ENCODE results near the gene GIPC2.
"Not testable (repeated sequence)": the region's sequence is repeated elsewhere in the genome, so short reads cannot be mapped to it uniquely, and the experiment has no call there.

The GIPC2 gene

DNA sequence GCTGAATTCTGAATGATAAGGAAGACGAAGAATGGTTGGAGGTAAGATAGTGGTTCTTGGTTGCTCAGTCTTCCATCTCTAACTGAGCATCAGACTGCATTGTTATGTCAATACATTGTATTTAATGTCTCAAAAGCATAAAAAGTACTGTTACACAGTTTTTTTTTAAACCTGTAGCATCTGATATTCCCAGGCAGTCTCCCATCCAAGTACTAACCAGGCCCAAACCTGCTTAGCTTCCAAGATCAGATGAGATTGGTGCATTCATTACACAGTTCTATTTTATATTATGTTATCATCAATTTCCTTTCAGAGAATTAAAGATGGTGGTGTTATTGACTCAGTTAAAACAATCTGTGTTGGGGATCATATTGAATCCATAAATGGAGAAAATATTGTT lies 48.9 kb downstream of the GIPC2 start:
- DNase-seq (ENCODE audit: low read depth in 2 of 2): no peak

DNA sequence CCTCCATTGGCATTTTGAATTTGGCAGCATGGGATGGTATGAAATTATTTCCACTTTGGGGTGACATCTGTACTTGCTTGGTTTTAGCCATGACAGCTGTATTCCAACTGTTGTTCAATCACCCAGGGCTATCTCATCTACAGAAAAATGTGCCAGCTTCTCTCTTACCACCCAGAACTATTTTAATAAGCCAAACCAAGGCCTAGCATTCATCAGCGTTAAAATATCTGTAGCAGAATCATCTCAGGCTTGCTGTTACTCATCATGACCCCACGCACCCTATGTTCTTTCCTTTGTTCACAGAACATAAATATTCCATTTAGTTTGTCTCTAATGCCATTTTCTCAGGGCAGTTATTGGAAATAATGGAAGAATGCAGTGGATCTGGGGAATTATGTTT lies 49.8 kb downstream of the GIPC2 start:
- DNase-seq (ENCODE audit: low read depth in 2 of 2): no peak

DNA sequence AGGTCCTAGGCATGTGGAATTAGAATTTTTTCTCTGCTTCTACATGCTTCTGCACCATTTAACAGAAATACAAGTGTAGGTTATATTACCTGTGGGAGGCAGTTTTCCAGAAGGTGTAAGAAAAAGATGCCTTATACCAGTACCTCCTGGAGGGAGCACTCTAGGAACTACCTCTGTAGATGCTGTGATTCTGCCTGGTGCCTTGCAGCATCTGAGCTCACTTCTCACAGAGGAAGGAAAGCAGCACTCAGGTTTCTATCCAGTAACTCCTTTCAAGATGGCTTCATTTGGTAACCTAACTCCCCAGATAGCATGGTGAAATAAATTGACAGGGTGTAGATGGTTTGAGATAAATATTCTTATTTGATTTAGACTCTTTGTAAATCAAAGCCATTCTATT lies 50.3 kb downstream of the GIPC2 start:
- DNase-seq (ENCODE audit: low read depth in 2 of 2): no peak

DNA sequence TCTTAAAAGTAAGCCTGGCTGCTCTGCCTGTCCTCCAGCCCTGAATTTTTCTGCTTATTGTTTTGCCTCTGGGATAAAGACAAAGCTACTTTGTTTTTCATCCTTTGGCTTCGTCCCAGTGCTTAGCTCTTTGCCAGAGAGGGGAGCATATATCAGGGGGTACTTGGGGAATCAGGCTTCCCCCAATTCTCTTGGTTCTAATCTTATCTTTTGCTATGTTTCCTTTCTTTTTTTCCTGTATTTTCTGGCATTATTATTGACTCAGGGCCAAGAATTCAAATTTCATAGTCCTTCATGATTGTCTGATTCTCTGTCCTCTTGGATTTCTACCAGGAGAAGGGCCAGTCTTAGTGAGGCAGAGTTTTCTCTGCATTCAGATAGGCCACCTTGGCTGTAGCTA lies 51.2 kb downstream of the GIPC2 start:
- no peak for DNase-seq (ENCODE audit: low read depth in 2 of 2)

DNA sequence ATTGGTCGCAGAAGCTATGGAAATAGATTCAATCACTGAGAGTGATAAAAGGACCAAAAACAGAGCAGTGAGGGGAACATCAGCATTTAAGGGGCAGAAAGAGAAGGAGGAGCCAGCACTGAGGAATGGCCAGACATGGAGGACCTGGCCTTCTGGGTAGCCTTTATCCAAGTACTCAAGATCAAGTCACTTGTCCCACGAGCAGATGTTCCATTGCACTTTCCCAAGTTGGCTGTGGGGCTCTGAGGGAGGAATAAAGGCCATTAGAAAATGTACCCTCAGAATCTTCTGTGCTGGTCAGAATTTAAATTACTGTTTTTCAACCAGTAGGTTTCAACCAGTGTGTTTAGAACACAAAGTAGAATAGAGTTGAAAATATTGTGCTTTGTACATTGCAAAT lies 55.3 kb downstream of the GIPC2 start:
- no peak for DNase-seq (ENCODE audit: low read depth in 2 of 2)

DNA sequence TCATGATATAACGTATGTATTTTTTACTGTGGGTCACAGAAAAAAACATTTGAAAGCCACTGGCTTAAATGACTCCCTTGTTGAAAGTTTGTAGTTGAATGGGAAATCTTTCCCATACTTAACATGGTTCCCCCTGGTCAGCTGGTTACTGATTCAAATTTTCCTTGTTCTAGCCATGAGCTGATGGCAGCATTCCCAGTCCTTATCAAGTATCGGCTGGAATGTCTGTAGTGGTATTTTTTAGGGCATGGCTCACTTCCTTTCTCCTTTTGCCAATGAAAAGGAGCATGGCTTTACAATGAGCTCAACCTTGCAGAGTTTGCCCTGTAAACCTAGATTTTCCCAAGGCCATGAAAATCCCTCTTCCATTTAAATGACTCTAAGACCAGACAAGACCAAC lies 55.7 kb downstream of the GIPC2 start:
- DNase-seq (ENCODE audit: low read depth in 2 of 2): no peak

DNA sequence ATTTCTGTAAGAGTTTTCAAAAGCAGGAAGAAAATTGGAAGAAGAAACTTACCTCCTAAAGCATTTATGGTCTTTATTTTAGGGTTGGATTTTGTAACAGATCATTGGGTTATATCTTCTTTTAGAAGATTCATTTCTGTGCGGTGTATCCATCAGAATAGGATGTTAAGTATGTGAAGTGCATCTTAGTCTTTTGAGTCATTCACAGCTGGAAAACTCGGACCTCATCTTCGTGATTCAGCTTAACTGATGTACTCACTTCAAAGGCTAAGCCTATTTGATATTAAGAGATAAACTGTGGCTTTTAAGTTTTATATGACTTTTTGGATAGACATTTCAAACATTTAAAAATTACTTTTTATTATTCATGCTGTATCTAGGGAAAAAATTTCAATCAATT lies 56.3 kb downstream of the GIPC2 start:
- no peak for DNase-seq (ENCODE audit: low read depth in 2 of 2)

DNA sequence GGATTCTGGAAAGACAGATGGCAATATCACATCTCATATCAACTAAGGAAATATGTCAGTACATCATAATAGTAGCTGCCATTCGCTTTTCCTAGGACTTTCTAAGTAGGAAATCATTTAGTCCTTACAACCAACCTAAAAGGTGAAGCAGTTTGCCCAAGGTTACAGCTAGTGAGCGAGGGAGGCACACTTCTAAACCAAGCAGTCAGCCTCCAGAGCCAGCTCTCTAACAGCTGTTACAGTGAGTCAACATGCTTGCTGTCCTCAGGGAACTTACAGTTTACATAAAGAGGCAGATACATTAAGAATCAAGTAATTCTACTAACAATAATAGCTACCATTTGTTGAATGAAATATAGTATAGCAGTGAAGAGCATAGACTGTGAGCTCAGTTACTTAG lies 57.1 kb downstream of the GIPC2 start:
- DNase-seq (ENCODE audit: low read depth in 2 of 2): no peak

DNA sequence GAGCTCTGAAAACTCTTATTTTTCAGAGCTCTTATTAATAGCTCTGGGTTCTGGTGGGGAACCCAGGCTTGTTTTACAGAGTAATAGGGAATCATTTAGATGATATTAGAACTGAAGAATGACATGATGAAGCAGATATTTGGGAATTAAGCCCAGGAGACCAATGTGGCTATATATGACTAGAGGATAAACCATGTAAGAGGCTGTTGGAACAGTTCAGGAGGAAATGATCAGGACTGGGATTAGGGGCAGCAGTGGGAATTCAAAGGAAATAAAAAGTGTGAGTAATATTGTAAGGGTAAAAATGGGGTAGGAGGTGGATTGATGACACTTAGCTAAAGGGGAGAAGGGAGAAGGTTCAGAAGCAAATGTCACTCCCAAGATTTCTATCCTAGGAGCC lies 58.6 kb downstream of the GIPC2 start:
- no peak for DNase-seq (ENCODE audit: low read depth in 2 of 2)

DNA sequence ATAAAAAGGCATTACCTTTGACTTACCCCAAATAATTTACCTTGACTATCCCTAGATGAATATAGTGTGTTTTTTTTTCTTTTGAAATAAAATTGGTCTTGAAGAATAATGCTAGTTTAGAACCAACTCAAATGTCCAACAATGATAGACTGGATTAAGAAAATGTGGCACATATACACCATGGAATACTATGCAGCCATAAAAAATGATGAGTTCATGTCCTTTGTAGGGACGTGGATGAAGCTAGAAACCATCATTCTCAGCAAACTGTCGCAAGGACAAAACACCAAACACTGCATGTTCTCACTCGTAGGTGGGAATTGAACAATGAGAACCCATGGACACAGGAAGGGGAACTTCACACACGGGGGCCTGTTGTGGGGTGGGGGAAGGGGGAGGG lies 63.9 kb downstream of the GIPC2 start:
- not testable (repeated sequence) for DNase-seq (ENCODE audit: low read depth in 2 of 2)

DNA sequence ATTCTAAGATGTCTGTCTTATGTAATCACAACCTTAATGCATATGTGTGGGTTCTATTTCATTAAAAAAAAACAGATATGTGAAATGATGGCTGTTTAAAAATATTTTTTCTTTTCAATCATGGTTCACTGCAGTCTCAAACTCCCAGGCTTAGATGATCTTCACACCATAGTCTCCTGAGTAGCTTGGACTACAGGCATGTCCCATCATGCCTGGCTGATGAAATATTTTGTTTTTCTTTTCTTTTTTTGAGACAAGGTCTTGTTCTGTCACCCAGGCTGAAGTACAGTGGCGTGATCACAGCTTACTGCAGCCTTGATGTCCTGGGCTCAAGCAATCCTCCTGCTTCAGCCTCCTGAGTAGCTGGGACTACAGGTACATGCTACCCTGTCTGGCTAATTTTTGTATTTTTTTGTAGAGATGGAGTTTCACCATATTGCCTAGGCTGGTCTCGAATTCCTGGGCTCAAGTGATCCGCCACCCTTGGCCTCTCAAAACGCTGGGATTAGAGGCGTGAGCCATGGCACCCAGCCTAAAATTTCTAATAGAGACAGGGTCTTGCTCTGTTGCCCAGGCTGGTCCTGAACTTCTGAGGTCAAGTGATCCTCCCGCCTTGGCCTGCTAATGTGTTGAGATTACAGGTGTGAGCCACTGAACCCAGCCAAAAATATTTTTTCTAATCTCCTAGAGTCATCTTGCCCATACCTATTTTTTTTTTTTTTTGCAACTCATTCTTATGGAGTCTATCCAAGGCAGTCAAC lies 67.6 kb downstream of the GIPC2 start:
- no peak for DNase-seq (ENCODE audit: low read depth in 2 of 2)

DNA sequence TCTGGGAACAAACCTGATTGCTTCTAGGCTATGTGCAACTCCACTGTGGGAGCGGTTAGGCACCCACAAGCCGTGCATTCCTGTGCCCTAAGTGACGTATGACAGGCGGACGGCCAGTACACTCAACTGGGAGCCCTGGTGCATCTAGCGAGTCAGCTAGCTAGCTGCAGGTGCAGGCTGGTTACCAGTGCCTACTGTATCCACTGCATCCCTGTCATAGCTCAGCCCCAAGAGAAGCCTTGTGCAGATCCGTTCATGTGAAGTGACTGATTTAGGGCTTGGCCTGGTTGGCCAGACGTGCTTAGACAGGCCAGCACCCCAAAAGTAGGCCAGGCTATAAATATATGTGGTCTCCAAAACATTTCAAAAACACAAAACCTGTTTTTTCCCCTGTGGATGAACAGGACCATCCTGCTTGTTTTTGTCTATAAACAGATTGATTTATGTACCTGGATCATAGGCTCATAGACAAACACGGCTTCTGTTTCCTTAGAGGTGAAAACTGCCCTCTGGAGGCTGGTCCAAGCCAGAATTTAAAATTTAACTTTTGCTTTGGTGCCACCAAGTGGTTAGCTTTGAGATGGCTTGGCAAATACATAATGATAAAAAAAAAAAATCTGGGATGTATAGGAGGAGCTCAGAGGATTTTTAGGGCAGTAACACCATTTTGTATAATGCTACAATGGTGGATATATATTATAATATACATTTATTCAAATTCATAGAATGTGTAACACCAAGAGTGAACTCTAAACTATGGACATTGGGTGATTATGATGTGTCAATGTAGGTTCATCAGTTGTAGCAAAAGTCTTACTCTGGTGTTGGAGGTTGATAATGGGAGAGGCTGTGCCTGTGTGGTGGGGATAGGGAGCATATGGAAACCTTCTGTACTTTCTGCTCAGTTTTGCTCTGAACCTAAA lies 68.5 kb downstream of the GIPC2 start:
- DNase-seq (ENCODE audit: low read depth in 2 of 2): peak in 1 of 2 donors; percentile 24

DNA sequence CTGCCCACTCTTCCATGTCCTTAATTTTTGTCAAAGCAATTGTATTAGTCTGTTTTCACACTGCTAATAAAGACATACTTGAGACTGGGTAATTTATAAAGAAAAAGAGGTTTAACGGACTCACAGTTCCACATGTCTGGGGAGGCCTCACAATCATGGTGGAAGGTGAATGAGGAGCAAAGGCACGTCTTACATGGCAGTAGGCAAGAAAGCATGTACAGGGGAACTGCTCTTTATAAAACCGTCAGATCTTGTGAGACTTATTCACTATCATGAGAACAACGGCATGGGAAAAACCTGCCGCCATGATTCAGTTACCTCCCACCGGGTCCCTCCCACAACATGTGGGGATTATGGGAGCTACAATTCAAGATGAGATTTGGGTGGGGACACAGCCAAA lies 74.7 kb downstream of the GIPC2 start:
- not testable (repeated sequence) for DNase-seq (ENCODE audit: low read depth in 2 of 2)

DNA sequence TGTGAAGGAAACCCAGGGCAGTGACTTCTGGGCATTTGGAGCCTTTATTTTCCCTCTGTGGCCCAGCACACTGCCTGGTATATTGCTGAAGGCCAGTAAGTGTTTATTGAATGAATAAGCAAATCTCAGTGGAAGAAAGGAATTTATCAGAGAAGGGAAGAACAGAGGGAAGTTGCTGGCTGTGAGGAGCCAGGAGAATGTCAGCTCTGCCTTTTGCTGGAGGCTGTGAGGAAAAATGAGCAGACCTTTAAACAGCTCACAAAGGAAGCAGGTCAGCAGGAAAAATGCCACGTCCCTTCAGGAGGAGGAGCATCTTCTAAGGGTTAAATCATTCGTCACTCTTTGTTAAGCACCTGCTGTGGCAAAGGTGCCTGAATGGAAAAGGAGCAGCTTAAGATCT lies 75.9 kb downstream of the GIPC2 start:
- DNase-seq (ENCODE audit: low read depth in 2 of 2): no peak

DNA sequence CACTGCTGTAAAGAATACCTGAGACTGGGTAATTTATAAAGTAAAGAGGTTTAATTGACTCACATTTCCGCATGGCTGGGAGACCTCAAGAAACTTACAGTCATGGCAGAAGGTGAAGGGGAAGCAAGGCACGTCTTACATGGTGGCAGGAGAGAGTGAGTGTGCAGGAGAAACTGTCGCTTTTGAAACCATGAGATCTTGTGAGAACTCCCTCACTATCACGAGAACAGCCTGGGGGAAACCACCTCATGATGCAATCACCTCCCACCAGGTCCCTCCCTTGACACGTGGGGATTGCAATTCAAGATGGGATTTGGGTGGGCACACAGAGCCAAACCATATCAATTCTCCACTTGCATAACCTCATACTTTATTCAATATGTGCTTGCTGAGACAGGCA lies 76.6 kb downstream of the GIPC2 start:
- no peak for DNase-seq (ENCODE audit: low read depth in 2 of 2)

DNA sequence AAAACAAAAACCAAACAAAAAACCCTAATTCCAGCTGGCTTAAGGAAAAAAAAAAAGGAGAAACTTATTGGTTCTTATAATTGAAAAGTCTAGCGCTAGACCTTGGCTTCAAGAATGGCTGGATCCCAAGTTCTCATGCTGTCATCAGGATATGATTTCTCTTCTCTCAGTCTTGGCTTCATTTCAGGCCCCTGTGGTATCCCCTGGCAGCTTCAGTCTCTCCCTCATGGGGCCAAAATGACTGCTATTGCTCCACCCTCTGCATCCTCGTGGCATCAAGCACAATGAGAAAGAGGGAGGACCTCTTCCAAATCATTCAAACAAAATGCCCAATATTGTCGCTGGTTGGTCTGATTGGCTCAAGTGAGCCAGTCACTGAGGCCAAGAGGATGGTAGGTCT lies 80.7 kb downstream of the GIPC2 start:
- DNase-seq (ENCODE audit: low read depth in 2 of 2): no peak

DNA sequence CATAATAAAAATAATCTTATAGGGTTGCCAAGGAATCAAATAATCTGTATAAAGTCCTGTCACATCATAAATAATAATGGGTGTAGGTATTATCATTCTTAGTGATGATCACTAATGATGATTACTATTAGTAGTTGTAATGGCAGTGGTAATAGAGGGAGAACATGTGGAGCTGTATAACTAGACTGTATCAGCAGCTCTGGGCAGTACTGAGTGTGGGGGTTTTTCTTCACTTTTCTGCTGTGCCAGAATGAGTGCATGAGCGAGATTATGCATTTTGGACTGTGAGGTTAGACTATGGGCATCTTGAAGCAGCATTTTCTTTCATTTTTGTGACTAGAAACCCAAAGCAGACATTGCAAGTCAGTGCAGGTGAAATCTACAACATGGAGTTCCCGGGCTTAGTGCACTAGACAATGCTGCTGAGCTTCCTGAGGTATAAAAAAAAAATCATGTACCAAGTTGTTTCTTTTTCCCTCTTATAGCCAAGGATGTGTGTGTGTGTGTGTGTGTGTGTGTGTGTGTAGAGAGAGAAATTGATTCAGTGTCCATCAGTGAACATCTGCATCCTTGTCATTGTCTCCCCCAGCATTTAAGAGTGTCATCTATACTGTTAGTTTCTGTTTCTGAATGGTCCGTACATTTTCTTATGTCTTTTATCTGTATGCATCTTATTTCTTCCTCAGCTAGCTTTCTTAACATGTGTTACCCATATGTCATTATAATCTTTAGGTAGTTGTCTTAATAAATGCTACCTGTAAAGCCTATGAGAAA lies 86.6 kb downstream of the GIPC2 start:
- DNase-seq (ENCODE audit: low read depth in 2 of 2): no peak

DNA sequence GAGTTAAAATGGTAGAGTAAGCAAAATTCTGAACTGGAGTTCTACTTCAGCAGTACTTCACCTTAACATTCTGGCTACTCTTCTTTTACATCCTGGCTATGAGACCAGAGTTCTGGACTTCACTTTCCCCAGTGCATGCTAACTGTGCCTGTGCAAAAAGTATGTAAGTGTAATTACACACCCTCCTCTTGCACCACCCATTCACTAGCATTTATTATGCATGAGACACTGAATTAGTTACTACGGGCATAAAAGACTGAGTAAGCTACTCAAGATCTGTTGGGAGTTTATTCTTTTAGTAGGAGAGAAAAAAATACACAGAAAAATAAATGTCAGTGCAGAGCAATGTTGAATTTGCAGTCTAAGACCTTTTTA lies 87.2 kb downstream of the GIPC2 start:
- no peak for DNase-seq (ENCODE audit: low read depth in 2 of 2)

DNA sequence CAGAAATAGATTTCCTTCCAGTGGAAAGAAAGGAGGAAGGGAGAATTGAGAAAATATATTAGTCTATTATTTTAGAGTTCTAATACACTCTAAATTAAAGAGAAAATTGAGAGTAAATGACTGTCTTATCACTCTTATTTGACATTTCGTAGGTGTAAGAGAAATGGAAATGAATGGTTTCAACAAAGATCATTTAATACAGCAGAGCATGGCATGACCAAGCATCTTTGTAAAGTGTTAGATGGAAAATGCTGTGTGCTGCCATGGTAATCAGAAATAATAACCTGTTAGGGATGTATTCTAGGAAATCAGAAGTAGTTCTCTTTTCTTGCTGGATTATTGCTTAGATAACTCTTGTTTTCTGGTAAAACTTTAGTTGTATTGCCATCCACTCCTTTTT lies 90.9 kb downstream of the GIPC2 start:
- no peak for DNase-seq (ENCODE audit: low read depth in 2 of 2)

DNA sequence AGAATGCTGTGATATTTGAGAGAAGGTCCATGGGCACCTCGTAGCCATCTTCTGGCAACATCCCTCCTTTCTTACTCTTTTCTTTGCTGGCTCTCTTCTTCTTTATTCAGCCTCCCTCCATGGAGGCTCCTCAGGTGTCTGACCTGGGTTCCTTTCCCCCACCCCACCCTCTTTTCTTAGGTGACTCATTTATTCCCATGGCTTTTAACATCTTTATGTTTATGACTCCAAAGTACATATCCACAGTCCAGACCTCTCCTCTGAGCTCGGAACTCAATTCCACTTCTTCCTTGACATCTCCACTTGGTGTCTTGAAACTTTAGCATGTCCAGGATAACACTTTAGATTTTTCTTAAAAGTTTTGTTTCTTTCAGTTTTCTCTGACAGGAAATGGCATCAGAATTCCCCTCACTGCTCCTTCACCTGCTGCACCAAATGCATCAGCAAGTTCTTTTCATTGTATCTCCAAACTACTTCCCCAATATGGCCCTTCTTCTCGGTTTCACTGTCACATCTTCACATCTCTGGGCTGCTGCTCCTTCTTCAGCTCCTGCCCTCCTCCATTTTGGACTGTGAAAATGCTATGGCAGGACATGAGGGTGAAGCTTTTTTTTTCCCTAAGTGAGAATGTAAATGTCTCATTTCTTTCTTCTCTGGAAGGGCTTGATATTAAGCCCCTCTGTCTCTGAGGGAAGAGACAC lies 95.9 kb downstream of the GIPC2 start:
- DNase-seq (ENCODE audit: low read depth in 2 of 2): no peak

DNA sequence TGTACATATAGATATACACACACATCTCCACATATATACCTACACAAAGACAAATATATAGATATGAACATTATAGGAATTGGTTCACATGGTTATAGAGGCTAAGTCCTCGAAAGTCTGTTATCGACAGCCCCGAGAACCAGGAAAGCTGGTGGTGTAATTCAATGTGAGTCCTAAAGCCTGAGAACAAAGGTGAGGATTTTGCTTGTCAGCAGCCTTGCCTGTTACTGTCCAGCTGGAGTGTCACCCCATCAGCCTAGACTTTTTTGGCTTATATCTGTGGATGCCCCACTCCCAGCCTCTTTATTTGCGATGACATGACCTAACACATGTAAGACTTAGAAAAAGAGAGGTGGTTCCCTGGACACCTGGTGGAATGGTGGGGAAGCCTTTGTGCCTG lies 97.0 kb downstream of the GIPC2 start:
- DNase-seq (ENCODE audit: low read depth in 2 of 2): no peak

DNA sequence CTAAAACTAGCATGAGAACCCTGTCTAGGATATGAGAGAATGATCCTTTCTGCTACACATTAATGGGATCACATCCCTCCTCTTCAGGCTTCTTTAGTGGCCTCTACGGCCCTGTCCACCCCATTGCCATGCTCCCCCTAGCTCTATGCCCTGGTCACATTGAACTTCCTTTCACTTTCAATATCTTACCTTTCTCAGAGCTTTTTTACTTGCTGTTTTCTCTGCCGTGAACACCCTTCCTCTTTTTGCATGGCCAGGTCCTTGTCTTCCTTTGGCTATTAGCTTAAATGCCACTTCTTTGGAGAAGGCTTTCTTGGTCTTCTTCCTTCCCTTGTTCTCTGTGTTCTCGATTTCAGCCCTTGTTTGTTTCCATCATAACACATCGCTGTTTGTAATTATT lies 97.4 kb downstream of the GIPC2 start:
- no peak for DNase-seq (ENCODE audit: low read depth in 2 of 2)
